Natural killer cell (primary cell): Measurements from ENCODE around the gene DCDC2. TPM values are rescaled to one million over a fixed set of nuclear protein-coding genes. Genes with fewer than 3 reads are reported as not detected.

Experiments
- ATAC-seq, 3 donors: fragments of 150-1000 bp in 2 of 3; fragments of 200-7000 bp in 1 of 3; cut with Tn5 transposase; 1 replicate in 1 of 3; 2 replicates in 2 of 3; pipeline ENCODE4 v1.10.0; 2021; ENCODE audit warnings: mild to moderate bottlenecking in 2 of 3, moderate library complexity in 2 of 3
- DNase-seq, 2 donors: peaks; one replicate each; pipeline versions ENCODE4 v3.0.0 to v3.0.0-alpha.2; 2013 to 2021; ENCODE audit warnings: mixed read lengths in 1 of 2
- H3K27ac ChIP-seq: one replicate; pipeline ENCODE4 v1.5.1; 2013; ENCODE audit warnings: mild to moderate bottlenecking, low read length
- H3K27me3 ChIP-seq: one replicate; pipeline ENCODE4 v1.6.1; 2013; ENCODE audit warnings: low read length; ENCODE audit not compliant: control insufficient read depth, insufficient read depth
- H3K36me3 ChIP-seq: one replicate; pipeline ENCODE4 v1.6.1; 2013; ENCODE audit warnings: low read length; ENCODE audit not compliant: control insufficient read depth, insufficient read depth
- H3K4me1 ChIP-seq: one replicate; pipeline ENCODE4 v1.6.1; 2013; ENCODE audit warnings: low read length; ENCODE audit not compliant: control insufficient read depth, insufficient read depth
- H3K4me3 ChIP-seq: one replicate; pipeline ENCODE4 v1.5.1; 2013; ENCODE audit warnings: low read length
- H3K9me3 ChIP-seq: one replicate; pipeline ENCODE4 v1.6.1; 2013; ENCODE audit warnings: low read length; ENCODE audit not compliant: control insufficient read depth, insufficient read depth
- H3K27ac Mint-ChIP-seq, 2 donors: one replicate each; pipeline ENCODE4 v1.8.0; 2022; ENCODE audit warnings: mild to moderate bottlenecking in 2 of 2, mixed read lengths in 2 of 2, moderate library complexity in 1 of 2
- H3K27me3 Mint-ChIP-seq, 2 donors: one replicate each; pipeline ENCODE4 v1.8.0; 2022; ENCODE audit warnings: low read depth in 2 of 2, mixed read lengths in 2 of 2
- H3K36me3 Mint-ChIP-seq: one replicate; pipeline ENCODE4 v1.8.0; 2022; ENCODE audit warnings: mixed read lengths
- H3K4me1 Mint-ChIP-seq, 2 donors: one replicate each; pipeline ENCODE4 v1.8.0; 2022; ENCODE audit warnings: mixed read lengths in 2 of 2
- H3K4me3 Mint-ChIP-seq: one replicate; pipeline ENCODE4 v1.8.0; 2022; ENCODE audit warnings: mild to moderate bottlenecking, moderate library complexity, mixed read lengths
- H3K9me3 Mint-ChIP-seq, 2 donors: one replicate each; pipeline ENCODE4 v1.8.0; 2022; ENCODE audit warnings: mixed read lengths in 2 of 2
- WGBS: methylation state at CpG from one replicate; pipeline ENCODE4 v1.1.7; 2013; ENCODE audit warnings: missing lambda C conversion rate; ENCODE audit not compliant: insufficient coverage; 5-methylcytosine and 5-hydroxymethylcytosine counted together
- intact Hi-C: fragments of 100-400 bp; cut with micrococcal nuclease; formaldehyde crosslinking; loops from one replicate; pipeline ENCODE4 v1.14.2; 2022
- total RNA-seq, 4 donors: library from RNA; stranded (reverse); fragments of 120-200 nt in 1 of 4; gene quantifications; one replicate each; pipeline versions ENCODE4 v1.2.3 to v1.2.4, GENCODE V29; 2013 to 2022
- TF ChIP-seq, protein P1 (sequence below): fragments of 200-600 bp; IDR thresholded peaks from one replicate; pipeline ENCODE4 v1.8.0; 2022; ENCODE audit warnings: antibody characterized with exemption

Gene DCDC2
- total RNA-seq, 3 donors from 2014 or later (not counting 1 experiment from before 2014, with no cell fraction given): not detected

DNA sequence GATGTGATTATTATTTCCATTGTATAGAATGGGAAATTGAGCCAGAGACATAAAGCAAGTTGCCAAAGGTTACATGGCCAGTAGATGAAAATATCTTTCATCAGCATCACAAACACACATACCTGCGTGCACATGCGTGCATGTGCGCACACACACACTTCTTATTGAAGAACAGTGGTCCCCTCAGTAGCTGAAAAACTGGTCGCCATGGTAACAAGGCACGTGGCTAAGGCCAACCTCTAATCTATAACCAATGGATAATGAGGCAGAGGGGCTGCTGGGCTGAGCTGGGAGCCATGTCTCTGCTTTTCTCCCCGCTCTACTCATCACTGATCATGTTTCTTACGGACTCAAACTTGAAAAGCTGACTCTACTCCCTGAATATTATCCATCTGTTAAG, 171.5 kb downstream of the DCDC2 start:
- Mint-ChIP-seq H3K36me3 (no peaks in the 10 kb centered on the region), H3K27ac (no peak overlapping the region), H3K4me1 (no peaks in the 10 kb centered on the region), H3K4me3 (no peak overlapping the region), H3K9me3 (peaks cover 0 to 2% of the 10 kb centered on the region in 2 donors), H3K27me3 (peaks cover 0 to 1% of the 10 kb centered on the region in 2 donors)
- Histone ChIP-seq H3K4me3 (no peak overlapping the region), H3K9me3 (no peaks in the 10 kb centered on the region), H3K27me3 (no peaks in the 10 kb centered on the region), H3K36me3 (no peaks in the 10 kb centered on the region), H3K27ac (no peak overlapping the region), H3K4me1 (no peaks in the 10 kb centered on the region)
- TF ChIP-seq, protein P1, sequence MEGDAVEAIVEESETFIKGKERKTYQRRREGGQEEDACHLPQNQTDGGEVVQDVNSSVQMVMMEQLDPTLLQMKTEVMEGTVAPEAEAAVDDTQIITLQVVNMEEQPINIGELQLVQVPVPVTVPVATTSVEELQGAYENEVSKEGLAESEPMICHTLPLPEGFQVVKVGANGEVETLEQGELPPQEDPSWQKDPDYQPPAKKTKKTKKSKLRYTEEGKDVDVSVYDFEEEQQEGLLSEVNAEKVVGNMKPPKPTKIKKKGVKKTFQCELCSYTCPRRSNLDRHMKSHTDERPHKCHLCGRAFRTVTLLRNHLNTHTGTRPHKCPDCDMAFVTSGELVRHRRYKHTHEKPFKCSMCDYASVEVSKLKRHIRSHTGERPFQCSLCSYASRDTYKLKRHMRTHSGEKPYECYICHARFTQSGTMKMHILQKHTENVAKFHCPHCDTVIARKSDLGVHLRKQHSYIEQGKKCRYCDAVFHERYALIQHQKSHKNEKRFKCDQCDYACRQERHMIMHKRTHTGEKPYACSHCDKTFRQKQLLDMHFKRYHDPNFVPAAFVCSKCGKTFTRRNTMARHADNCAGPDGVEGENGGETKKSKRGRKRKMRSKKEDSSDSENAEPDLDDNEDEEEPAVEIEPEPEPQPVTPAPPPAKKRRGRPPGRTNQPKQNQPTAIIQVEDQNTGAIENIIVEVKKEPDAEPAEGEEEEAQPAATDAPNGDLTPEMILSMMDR: no peak
- intact Hi-C loops: no loop called here
- DNase-seq (no peak), ATAC-seq (no peak)
- 89% methylated on average over 7 of the region's 7 CpGs for WGBS

DNA sequence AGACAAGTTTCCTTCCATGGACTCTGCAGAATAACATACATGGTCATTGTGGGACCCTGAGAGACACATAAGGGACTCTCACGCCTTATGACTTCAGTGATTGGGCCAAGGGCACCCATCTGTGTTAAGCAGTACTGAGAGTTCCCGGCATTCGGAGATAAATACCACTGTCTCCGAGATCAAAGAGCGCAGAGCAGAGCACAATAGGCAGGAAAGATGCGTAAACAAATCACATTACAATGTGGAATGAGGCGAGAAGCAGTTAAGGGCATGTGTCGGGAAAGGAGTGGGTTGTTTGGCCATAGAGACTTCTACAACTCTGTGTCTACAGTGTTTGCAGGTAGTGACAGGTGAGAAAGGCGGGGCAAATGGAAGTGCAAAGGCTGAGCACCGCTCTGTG, 174.3 kb downstream of the DCDC2 start:
- peaks cover 0 to 2% of the 10 kb centered on the region in 2 donors for H3K9me3 Mint-ChIP-seq
- Histone ChIP-seq H3K4me1 (no peaks in the 10 kb centered on the region), H3K36me3 (no peaks in the 10 kb centered on the region), H3K27me3 (no peaks in the 10 kb centered on the region), H3K4me3 (no peak overlapping the region), H3K9me3 (no peaks in the 10 kb centered on the region), H3K27ac (no peak overlapping the region)
- no peaks in the 10 kb centered on the region for H3K36me3 Mint-ChIP-seq
- WGBS: 93% methylated on average over 10 of the region's 10 CpGs
- H3K4me1 Mint-ChIP-seq: no peaks in the 10 kb centered on the region
- TF ChIP-seq, protein P1: no peak
- intact Hi-C loops: no loop called here
- H3K4me3 Mint-ChIP-seq: no peak overlapping the region
- ATAC-seq (no peak), DNase-seq (no peak)
- H3K27me3 Mint-ChIP-seq: no peaks in the 10 kb centered on the region
- H3K27ac Mint-ChIP-seq: no peak overlapping the region

DNA sequence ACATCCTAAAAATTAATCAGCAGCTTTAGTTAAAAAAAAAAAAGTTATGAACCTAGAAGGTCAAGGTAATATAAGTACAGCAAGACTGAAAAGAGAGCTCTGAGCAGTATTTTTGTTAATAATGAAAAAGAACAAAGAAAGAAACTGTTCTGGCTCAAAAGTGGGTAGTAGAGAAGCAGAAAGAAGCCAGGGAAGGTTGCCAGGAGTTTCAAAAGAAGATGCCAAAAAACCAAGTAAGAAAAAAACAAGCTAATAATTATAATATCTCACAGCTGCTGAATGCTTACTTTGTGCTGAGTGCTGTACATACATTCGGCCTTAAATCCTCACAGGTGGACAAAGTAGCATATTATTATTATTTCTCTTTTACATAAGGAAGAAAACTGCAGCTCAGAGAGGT, 200.0 kb downstream of the DCDC2 start:
- Mint-ChIP-seq H3K4me3 (no peak overlapping the region), H3K36me3 (no peaks in the 10 kb centered on the region), H3K9me3 (peaks cover 0 to 2% of the 10 kb centered on the region in 2 donors), H3K4me1 (no peaks in the 10 kb centered on the region), H3K27ac (no peak overlapping the region), H3K27me3 (no peaks in the 10 kb centered on the region)
- Histone ChIP-seq H3K9me3 (no peaks in the 10 kb centered on the region), H3K4me1 (no peaks in the 10 kb centered on the region), H3K27me3 (no peaks in the 10 kb centered on the region), H3K4me3 (no peak overlapping the region), H3K36me3 (no peaks in the 10 kb centered on the region), H3K27ac (no peak overlapping the region)
- DNase-seq (no peak), ATAC-seq (no peak)
- intact Hi-C loops: no loop called here
- WGBS: 50% methylated on average over 1 of the region's 1 CpG
- TF ChIP-seq, protein P1: no peak

DNA sequence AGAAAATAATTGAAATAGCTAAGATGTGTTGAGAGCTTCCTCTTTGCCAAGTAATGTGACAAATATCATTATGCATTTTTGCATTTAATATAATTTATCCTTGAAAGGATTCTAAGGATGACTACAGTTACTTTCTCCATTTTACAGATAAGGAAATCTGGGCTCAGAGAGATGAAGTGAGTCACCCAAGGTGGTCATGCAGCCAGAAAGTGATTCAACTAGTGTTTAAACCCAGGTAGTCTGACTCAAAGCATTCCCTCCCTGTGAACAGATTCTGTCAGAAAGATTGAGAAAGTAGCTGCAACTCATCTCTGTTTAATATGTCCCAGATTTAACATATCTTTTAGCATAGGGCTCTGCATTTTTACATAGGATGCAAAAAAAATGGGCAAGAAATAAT, 203.7 kb downstream of the DCDC2 start:
- intact Hi-C loops: no loop called here
- DNase-seq (no peak), ATAC-seq (no peak)
- no peaks in the 10 kb centered on the region for H3K36me3 ChIP-seq
- H3K27ac ChIP-seq: no peak overlapping the region
- TF ChIP-seq, protein P1: no peak
- Mint-ChIP-seq H3K36me3 (no peaks in the 10 kb centered on the region), H3K27ac (no peak overlapping the region), H3K27me3 (no peaks in the 10 kb centered on the region), H3K9me3 (peaks cover 6 to 7% of the 10 kb centered on the region in 2 donors), H3K4me3 (no peak overlapping the region), H3K4me1 (no peaks in the 10 kb centered on the region)
- H3K9me3 ChIP-seq: no peaks in the 10 kb centered on the region
- H3K27me3 ChIP-seq: no peaks in the 10 kb centered on the region
- no peaks in the 10 kb centered on the region for H3K4me1 ChIP-seq
- no peak overlapping the region for H3K4me3 ChIP-seq
